NB4 (cell line): ENCODE data around the gene ALS2CL.

Experiments used
- CTCF ChIP-seq: IDR thresholded peaks from one replicate; pipeline ENCODE4 v1.5.1; 2012; ENCODE audit warnings: low read depth, low read length
- MAX ChIP-seq: IDR thresholded peaks from 2 replicates; pipeline ENCODE4 v1.6.1; 2011; ENCODE audit warnings: low read depth, low read length
- POLR2A ChIP-seq: IDR thresholded peaks from 2 replicates; pipeline ENCODE4 v1.6.1; 2011; ENCODE audit warnings: mild to moderate bottlenecking; ENCODE audit not compliant: insufficient read length; ENCODE audit errors: extremely low read depth

- TF ChIP-seq CTCF (no peak), MAX (no peak), POLR2A (no peak)
These were observed 9.6 kb upstream of the ALS2CL start for GRCh38 chr3:46703013-46703520.
